ENCODE results near the gene AP3S2.

GRCh38 chr15:89912145-89912673, 18.4 kb upstream of the AP3S2 start:
- no peak for TF ChIP-seq CTCF (IDR thresholded peaks at IDR 0.05)
- TF ChIP-seq POLR2A (IDR thresholded peaks at IDR 0.05) = no peak
